ENCODE results near the gene MYO3A. TPM values are rescaled to one million over a fixed set of nuclear protein-coding genes. Genes with fewer than 3 reads are reported as not detected.

The MYO3A gene
- total RNA-seq, 2 donors from 2014 or later, result under 0.01 to 0.49 TPM

GRCh38 chr10:26238378-26238777 lies 304.3 kb downstream of the MYO3A start:
- Histone ChIP-seq H3K4me1 (ENCODE audit: control insufficient read depth in 1 of 2, low read depth in 2 of 2) (no peaks in the 10 kb centered on the region), H3K9me3 (no peaks in the 10 kb centered on the region), H3K27me3 (replicated peaks; ENCODE audit: insufficient read depth) (no peaks in the 10 kb centered on the region), H3K4me3 (no peak overlapping the region), H3K27ac (no peak overlapping the region), H3K36me3 (no peaks in the 10 kb centered on the region)
- ATAC-seq (ENCODE audit: insufficient number of reproducible peaks, low FRiP score, low read depth) (no peak), DNase-seq (ENCODE audit: low spot score) (no peak)
- TF ChIP-seq, protein P1, sequence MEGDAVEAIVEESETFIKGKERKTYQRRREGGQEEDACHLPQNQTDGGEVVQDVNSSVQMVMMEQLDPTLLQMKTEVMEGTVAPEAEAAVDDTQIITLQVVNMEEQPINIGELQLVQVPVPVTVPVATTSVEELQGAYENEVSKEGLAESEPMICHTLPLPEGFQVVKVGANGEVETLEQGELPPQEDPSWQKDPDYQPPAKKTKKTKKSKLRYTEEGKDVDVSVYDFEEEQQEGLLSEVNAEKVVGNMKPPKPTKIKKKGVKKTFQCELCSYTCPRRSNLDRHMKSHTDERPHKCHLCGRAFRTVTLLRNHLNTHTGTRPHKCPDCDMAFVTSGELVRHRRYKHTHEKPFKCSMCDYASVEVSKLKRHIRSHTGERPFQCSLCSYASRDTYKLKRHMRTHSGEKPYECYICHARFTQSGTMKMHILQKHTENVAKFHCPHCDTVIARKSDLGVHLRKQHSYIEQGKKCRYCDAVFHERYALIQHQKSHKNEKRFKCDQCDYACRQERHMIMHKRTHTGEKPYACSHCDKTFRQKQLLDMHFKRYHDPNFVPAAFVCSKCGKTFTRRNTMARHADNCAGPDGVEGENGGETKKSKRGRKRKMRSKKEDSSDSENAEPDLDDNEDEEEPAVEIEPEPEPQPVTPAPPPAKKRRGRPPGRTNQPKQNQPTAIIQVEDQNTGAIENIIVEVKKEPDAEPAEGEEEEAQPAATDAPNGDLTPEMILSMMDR (IDR thresholded peaks at IDR 0.05), result no peak

- Histone ChIP-seq H3K9me3 (no peaks in the 10 kb centered on the region), H3K36me3 (no peaks in the 10 kb centered on the region), H3K27me3 (replicated peaks; ENCODE audit: insufficient read depth) (no peaks in the 10 kb centered on the region), H3K4me1 (ENCODE audit: control insufficient read depth in 1 of 2, low read depth in 2 of 2) (no peaks in the 10 kb centered on the region), H3K4me3 (no peak overlapping the region), H3K27ac (no peak overlapping the region)
- DNase-seq (ENCODE audit: low spot score) (no peak), ATAC-seq (ENCODE audit: insufficient number of reproducible peaks, low FRiP score, low read depth) (no peak)
- TF ChIP-seq, protein P1 (IDR thresholded peaks at IDR 0.05), result no peak
These were observed 308.8 kb downstream of the MYO3A start for GRCh38 chr10:26242706-26243350.

GRCh38 chr10:26243351-26243720 lies 309.3 kb downstream of the MYO3A start:
- H3K4me3 ChIP-seq, result no peak overlapping the region
- H3K4me1 ChIP-seq (ENCODE audit: control insufficient read depth in 1 of 2, low read depth in 2 of 2), result no peaks in the 10 kb centered on the region
- H3K36me3 ChIP-seq, result no peaks in the 10 kb centered on the region
- H3K27me3 ChIP-seq (replicated peaks; ENCODE audit: insufficient read depth), result no peaks in the 10 kb centered on the region
- DNase-seq (ENCODE audit: low spot score), result no peak
- no peak for ATAC-seq (ENCODE audit: insufficient number of reproducible peaks, low FRiP score, low read depth)
- TF ChIP-seq, protein P1 (IDR thresholded peaks at IDR 0.05), result no peak
- H3K27ac ChIP-seq, result no peak overlapping the region
- no peaks in the 10 kb centered on the region for H3K9me3 ChIP-seq

- no peak overlapping the region for H3K4me3 ChIP-seq
- no peak for ATAC-seq (ENCODE audit: insufficient number of reproducible peaks, low FRiP score, low read depth)
- TF ChIP-seq, protein P1 (IDR thresholded peaks at IDR 0.05), result no peak
These were observed 315.7 kb downstream of the MYO3A start for GRCh38 chr10:26249681-26250080.

GRCh38 chr10:26251925-26252324 lies 317.9 kb downstream of the MYO3A start:
- no peak for ATAC-seq (ENCODE audit: insufficient number of reproducible peaks, low FRiP score, low read depth)
- TF ChIP-seq, protein P1 (IDR thresholded peaks at IDR 0.05), result no peak
- Histone ChIP-seq H3K36me3 (no peaks in the 10 kb centered on the region), H3K4me1 (ENCODE audit: control insufficient read depth in 1 of 2, low read depth in 2 of 2) (no peaks in the 10 kb centered on the region), H3K27me3 (replicated peaks; ENCODE audit: insufficient read depth) (no peaks in the 10 kb centered on the region), H3K4me3 (no peak overlapping the region), H3K9me3 (no peaks in the 10 kb centered on the region), H3K27ac (no peak overlapping the region)
- DNase-seq (ENCODE audit: low spot score), result no peak

More at GRCh38 chr10:26249681-26250080, 315.7 kb downstream of the MYO3A start:
- no peaks in the 10 kb centered on the region for H3K4me1 ChIP-seq (ENCODE audit: control insufficient read depth in 1 of 2, low read depth in 2 of 2)
- no peaks in the 10 kb centered on the region for H3K9me3 ChIP-seq
- no peaks in the 10 kb centered on the region for H3K27me3 ChIP-seq (replicated peaks; ENCODE audit: insufficient read depth)
- no peak for DNase-seq (ENCODE audit: low spot score)
- no peak overlapping the region for H3K27ac ChIP-seq
- no peaks in the 10 kb centered on the region for H3K36me3 ChIP-seq

All from thoracic aorta (tissue), 2 donors.